GM11168 (cell line): ENCODE data around the gene CD96.
"Not testable (repeated sequence)": the region's sequence is repeated elsewhere in the genome, so short reads cannot be mapped to it uniquely, and the experiment has no call there.

Source experiments
- in situ Hi-C: fragments of 300-500 bp; cut with MboI; formaldehyde crosslinking; loops from one replicate; pipeline ENCODE4 v1.12.0; 2022; ENCODE audit warnings: low sequenced_read_pairs; ENCODE audit not compliant: unreplicated experiment

CD96 gene, protein sequence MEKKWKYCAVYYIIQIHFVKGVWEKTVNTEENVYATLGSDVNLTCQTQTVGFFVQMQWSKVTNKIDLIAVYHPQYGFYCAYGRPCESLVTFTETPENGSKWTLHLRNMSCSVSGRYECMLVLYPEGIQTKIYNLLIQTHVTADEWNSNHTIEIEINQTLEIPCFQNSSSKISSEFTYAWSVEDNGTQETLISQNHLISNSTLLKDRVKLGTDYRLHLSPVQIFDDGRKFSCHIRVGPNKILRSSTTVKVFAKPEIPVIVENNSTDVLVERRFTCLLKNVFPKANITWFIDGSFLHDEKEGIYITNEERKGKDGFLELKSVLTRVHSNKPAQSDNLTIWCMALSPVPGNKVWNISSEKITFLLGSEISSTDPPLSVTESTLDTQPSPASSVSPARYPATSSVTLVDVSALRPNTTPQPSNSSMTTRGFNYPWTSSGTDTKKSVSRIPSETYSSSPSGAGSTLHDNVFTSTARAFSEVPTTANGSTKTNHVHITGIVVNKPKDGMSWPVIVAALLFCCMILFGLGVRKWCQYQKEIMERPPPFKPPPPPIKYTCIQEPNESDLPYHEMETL

DNA sequence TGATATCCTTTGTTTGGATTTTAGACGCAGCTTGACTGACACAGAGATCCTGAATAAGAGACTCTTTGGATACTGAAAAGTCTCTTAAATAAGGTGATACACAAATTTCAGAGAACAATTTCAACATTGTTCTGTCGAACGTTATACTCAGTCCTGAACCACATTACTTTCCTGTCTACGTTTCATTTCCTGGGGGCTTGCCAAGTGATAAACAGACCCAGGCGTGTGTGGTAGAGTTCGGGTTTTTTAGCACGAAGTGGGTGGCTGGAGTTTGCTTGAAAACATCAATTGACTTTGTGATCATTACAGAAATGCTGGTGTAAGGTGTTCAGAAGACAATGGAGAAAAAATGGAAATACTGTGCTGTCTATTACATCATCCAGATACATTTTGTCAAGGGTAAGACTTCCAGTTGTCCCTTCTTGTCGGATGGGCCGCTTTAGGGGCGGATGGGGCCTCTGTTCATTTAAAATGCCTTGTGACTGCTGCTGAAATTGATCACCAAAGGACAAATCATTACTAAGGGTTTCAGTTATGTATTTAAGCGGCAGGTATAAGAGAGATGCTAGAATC is at the start of gene CD96:
Gene CD96, plus strand, starts transcription at position 287 of the 573 bp plus-strand sequence. Its CDS starts 52 bp downstream, at position 339.
- in situ Hi-C loops, result loop anchor here (25.0 kb wide), 1 partner anchor 1805 kb away; no protein-coding TSS in a partner anchor

DNA sequence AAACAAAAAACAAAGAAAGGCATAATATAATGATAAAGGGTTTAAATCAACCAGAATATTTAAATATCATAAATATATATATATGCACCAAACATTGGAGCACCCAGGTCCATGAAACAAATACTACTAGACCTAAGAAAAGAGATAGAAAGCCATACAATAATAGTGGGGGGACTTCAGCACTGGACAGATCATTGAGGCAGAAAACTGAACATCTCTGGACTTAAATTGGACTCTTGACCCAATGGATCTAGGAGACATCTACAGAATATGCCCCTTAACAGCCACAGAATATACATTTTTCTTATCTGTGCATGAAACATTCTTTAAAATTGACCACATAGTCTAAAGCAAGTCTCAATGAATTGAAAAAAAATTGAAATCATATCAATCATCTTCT is 48.7 kb upstream of the CD96 start:
- in situ Hi-C loops, result no loop called here

DNA sequence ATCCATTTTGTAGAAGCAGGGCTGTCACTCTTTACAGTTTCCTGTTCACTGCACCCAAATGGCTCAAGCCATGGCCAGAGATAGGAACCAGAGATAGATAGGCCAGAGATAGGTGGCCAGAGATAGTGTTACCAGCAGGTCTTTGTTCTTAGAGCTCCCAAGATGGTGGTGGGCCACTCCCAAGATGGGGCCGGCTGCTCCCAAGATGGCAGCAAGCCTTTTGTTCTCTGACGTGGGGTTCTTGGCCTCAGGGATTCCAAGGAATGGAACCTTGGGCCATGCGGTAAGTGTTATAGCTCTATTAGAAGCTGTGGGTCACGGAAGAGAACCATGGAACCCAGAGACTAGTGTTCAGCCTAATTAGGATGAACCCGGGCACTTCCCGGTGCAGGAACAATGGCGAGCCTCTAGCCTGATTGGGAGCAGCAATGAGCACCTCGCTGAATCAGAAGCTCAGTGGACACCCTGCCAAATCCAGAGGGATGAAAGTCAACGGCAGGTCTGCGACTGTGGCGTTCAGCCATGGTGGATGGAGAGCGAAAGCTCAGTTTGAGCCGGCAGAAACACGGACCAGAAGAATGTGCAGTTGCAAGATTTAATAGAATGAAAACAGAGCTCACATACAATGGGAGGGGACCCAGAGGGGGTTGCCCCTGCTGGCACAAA is 45.0 kb upstream of the CD96 start:
- in situ Hi-C loops, result no loop called here

DNA sequence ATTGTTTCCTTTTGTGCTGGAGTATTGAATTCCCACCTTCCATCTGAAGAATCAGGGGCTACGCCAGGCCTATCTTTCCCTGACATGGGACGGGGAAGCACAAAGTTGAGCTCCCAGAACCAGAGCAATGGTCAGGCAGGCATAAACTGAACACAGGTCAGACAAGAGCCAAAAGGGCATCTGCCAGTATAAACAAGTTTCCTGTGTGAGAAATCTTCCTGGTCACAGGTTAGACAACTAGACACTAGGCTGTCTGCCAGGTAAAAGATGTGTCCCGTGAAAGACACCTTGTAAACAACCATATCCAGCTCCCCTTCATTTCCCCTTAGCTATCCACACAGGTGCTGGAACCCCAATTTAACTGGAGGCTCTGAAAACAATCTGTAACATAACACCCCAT is 44.0 kb upstream of the CD96 start:
- in situ Hi-C loops, result no loop called here

DNA sequence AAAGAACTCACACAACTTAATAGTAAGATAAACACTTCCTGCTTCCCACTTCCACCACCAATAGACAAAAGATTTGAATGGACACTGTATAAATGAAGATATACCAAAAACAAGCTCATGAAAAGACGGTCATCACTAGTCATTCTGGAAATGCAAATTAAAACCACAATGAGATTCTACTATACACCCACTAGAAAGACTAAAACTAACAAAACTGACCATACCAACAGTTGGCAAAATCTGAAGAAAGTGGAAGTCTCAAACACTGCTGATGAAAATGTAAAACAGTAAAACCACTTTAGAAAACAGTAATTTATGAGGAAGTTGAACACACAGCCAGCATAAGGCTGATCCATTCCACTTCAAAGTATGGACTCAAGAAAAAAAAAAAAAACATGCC is 35.6 kb upstream of the CD96 start:
- in situ Hi-C loops, result no loop called here

DNA sequence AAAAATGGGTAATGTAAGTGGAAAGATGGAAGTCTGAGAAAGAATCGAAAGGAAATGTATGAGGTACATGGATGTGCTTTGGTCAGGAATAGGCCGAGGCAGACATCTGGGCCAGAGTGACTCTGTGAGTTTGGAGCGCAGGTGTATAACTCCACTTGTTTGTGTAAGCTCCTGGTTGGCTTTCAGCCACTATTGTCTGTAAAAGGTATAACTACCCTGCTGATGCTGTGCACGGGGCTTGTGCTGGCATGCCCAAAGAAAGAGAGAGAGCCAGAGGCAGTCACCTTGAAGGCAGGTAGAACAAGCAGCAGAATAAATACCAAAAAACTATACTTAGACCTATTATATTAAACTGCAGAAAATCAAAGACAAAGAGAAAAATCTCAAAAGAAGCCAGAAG is 32.7 kb upstream of the CD96 start:
- in situ Hi-C loops, result no loop called here

DNA sequence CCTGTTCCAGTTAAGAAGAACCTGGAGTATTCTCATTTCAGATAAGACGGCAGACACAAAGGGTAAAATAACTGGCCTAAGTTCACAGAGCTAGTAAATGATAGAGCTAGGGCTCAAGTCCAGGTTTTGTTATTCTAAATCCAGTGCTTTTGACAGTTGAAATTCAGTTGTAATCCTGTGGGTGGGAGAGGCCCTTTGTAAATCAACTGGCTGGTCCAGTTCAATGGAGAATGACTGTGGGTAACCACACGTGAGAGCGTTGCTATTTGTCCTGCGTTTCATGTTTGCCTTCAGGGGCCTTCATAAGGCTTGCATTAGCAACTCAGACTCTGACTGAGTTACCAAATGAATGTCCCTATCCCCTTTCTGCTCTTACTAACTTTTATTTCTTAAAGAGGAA is 24.2 kb upstream of the CD96 start:
- in situ Hi-C loops, result no loop called here

DNA sequence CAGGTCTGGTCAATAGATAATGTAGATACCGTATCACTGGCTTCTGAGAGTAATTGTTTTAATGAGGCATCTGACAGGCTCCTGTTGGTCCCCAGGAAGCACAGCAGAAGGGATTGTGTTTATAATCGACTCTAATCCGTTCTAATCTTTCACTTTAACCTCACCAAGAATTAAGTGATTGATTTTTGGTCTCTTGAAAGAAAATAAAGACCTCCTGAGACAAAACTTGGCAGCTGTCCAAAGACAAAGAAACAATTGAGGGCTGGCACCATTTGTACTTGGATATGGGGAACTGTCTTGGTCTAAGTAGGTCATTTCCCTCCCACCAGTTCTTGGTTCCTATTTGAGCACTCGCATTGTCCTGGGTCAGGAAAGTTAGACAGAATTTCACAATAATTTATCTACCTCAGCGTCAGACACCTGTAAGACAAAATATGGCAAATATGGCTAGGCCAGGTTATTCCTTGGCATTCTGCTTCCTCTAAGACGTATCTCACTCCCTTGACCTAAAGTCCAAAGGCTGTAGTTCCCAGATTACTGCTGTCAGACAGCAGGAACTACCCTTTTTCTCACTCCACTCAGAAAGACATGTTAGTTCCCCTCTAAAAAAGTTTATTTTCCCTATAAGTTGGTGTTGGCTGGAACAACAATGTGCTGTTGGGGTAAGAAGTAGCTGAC is 22.7 kb upstream of the CD96 start:
- in situ Hi-C loops, result no loop called here

DNA sequence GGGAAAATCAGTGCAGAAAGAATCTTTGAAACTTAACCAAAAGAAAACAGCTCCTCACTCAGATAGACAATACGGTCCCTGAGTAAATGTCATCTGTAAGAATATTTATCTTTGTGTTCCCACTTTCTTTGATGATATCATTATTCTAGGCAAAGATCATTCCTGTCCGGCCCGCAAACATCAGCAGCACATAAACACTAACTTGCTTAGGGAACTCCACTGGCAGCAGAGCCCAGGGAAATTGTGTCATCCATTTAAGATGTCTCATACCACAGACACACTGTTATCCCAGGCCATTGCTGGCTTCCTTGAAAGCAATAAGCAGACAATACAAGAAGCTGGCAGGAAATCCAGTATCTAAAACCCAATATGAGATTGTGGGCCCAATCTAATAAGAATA is 20.1 kb upstream of the CD96 start:
- in situ Hi-C loops, result no loop called here

DNA sequence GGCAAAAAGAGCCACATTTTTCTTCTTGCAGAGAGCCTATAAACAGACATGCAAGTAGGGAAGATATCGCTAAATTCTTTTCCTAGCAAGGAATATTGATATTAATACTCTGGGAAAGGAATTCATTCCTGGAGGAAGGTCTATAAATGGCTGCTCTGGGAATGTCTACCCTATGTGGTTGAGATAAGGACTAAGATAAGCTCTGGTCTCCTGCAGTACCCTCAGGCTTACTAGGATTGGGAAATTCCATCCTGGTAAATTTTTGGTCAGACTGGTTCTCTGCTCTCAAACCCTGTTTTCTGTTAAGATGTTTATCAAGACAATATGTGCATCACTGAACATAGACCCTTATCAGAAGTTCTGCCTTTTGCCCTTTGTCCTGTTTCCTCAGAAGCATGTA is 17.5 kb upstream of the CD96 start:
- in situ Hi-C loops, result not testable (repeated sequence)

DNA sequence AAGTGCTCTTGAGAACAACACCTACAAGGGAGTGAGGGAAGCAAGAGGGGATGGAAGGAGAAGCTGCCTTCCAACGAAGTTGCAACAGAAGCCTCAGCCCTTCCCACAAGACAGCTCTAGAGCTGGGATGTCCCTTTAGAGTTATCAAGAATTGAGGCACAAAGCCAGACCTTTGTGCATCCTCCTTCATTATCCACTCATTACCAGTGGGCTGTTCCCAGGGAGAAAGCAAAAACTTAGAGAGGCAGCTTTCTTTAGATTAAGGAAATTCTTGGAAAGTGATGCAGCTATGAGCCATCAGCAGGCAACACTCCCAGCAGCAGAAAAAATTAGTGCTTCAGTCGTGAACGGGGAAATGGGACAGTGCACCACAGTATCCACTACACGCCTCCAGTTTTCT is 10.6 kb upstream of the CD96 start:
- in situ Hi-C loops, result loop anchor here (25.0 kb wide), 1 partner anchor 1794 kb away; no protein-coding TSS in a partner anchor

DNA sequence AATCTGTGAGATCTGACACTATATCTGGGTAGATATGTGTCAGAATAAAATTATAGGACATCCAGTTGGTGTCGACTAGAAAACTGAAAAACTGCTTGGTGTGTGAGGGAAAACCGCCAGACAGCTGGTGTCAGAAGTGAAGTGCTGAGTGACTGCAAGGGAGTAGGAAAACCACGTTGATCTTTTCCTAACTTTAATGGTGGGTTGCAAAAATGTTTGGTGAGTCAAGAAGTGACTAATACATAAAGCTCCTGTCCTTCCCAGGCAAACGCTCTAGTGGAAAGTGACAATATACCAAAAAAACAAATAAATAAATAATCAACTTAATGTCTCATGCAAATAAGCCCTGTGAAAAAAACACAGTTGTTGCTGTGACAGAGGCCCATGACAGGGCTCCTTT is 7.3 kb upstream of the CD96 start:
- in situ Hi-C loops, result loop anchor here (25.0 kb wide), 1 partner anchor 1797 kb away; no protein-coding TSS in a partner anchor

DNA sequence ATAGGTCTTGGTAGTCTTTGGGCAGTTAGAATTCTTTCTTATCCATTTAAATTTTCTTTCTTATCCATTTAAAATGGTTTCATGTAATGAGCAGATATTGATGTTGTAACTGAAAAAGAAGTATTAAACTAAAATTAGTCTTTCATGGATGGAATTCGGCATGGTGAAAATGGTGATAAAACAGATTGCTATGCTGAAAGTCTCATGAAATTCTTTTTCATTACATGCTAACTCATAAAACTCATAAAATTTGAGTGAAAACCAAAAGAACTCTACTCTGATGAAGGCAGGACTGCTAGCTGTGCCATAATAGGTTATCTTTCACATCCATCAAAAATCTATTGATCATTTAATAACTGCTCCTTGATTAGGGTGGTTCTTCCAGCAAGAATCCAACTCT is 3.9 kb upstream of the CD96 start:
- in situ Hi-C loops, result loop anchor here (25.0 kb wide), 1 partner anchor 1801 kb away; no protein-coding TSS in a partner anchor

DNA sequence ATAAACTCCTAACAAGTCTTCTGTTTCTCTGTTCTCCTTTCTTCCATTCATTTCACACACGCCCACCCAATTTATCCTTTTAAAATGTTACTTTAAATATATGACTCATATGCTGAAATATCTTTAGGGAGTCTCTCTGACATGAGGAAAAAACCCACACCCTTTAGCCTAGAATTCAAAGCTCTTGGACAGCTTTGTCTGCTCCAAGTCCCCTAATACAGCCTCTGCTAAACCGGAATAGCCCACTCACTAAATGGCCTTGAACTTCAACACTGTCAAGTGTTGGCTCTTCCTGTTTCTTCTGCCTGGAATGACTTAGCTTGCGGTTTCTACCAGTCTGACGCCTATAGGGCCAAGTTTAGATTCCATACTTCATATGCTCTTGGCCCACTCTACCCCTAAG is 3.3 kb upstream of the CD96 start:
- in situ Hi-C loops, result loop anchor here (25.0 kb wide), 1 partner anchor 1801 kb away; no protein-coding TSS in a partner anchor

DNA sequence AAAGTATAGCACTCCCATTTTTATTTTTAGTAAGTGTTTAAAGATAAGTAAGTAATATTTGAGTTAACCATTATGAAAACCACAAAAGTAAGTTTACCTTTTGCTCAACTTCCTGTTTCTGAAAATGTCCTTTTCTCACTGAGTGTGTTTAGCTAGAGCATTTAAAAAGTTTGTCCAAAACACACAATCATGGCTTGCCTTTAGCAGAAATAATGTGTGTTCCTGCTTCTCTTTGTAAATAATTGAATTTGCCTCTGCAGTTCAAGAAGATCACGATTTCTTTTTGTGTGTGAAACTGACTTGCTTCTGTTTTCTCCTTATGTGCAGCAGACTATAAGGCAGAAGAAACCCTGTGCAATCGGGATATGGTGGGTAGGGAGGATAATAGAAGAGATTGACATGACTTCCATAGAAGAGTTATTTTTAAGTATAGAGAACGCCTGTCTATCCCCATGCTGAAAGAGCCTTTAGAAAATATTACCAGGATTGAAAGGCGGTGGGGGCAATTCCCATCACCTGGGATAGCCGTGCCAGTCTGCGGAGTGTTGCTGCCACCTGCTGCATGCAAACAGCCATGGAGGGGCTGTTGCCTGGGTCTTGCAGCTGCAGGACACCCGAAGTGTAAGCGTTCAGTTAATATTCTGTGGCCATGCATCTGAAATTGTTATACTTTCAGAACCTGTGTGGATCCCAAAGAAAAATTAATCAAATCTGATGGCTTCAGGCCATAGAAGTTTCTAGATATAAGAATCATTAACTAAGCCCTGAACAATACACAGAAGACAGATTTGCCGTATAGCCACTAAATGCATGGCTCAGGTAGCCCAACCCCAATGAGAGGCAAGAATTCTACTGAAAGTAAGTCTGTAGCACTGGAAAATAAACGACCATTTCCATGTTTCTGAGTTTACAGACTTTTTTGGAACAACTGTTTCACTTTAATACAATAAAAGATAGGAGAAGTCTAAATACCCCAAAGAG is 2.4 kb upstream of the CD96 start:
- in situ Hi-C loops, result loop anchor here (25.0 kb wide), 1 partner anchor 1802 kb away; no protein-coding TSS in a partner anchor

DNA sequence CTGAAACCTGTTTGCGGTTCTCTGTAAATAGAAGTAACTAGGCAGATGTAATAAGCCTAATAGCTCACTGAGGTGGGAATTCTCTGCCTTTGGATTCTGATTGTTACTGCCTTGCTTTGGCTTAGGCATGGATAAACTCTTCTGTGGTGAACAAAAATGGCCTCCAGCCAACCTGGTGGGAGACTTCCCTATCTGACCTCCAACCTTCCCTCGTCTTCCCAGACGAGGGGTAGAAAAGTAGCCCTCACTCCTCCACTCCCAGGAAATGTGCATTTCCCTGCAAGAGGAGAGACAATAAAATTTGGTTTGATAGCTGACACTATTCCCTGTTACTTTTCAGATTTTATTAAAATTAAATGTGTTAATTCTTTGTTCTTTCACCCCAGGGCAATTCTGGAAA is 606 bp upstream of the CD96 start:
- in situ Hi-C loops, result loop anchor here (25.0 kb wide), 1 partner anchor 1804 kb away; no protein-coding TSS in a partner anchor

DNA sequence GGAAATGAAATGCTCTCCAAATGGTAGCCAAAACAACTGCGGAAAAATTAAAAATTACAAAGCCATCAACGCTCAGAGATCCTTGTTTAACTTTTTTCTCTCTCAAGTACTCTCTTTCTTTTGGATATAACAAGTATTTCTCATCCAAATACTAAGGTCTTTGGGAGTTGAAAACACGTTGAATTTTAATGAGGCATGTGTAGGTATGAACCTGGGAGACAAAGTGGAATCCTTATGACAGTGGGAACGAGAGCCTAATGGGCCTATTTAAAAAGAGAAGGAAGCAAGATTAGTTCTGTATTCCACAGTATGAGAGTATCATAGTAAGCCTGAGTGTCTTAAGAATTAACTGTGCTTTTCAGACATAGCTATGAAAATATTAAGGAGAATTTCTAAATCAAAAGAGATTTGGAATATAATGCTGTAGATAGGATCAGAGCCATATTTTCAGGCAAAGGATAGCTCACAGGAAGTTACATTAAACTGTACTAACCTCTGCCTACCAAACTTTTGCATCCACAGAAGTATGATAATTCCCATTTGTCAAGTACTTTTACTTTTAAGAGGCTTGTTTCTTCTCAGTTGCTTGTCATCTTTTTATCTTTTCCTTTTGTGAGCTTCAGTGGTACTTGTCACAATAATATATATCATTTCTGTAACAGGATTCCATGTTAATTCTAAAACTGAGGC is 759 bp downstream of the CD96 start:
- in situ Hi-C loops, result loop anchor here (25.0 kb wide), 1 partner anchor 1805 kb away; no protein-coding TSS in a partner anchor

DNA sequence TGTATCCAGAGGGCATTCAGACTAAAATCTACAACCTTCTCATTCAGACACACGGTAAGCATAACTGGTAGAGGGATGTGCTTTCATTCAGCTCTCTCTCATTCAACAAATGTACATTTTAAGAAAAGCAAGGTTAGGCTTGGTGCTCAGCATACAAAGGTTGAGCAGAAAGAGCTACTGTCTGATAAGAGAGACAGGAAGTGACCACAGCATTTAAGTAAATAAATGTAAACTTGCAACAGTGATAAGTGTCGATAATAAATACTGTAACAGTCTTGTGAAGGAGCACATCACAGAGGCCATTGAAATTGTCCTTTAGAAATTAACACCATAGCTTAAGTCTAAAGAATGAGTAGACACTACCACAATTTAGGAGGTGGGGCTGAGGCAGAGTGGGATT is 3.4 kb downstream of the CD96 start:
- in situ Hi-C loops, result loop anchor here (25.0 kb wide), 1 partner anchor 1808 kb away; no protein-coding TSS in a partner anchor
